HepG2 (cell line): ENCODE results near the gene SPRY1. TPM values are rescaled to one million over a fixed set of nuclear protein-coding genes. Genes with fewer than 3 reads are reported as not detected.

Experiments
- BCL3 ChIP-seq: sonication (generic); formaldehyde crosslinking; IDR thresholded peaks from 2 replicates; pipeline ENCODE4 v1.5.1; 2020; ENCODE audit warnings: mild to moderate bottlenecking, missing genetic modification reagents, moderate library complexity
- CEBPZ ChIP-seq: IDR thresholded peaks from 2 replicates; pipeline ENCODE4 v1.6.1; 2012; ENCODE audit warnings: low read length, improper control_type of control experiment
- ETV5 ChIP-seq: IDR thresholded peaks from 2 replicates; pipeline ENCODE4 v1.6.1; 2018; ENCODE audit warnings: missing biosample characterization, missing genetic modification reagents, inconsistent platforms, borderline replicate concordance
- IRF9 ChIP-seq: sonication (generic); formaldehyde crosslinking; IDR thresholded peaks from 2 replicates; pipeline ENCODE4 v1.8.0; 2022; ENCODE audit warnings: missing genetic modification reagents, mild to moderate bottlenecking, borderline replicate concordance
- KDM5A ChIP-seq: fragments of 200-600 bp; sonication (generic); IDR thresholded peaks from 2 replicates; pipeline ENCODE4 v1.7.0; 2018; ENCODE audit warnings: antibody characterized with exemption, mild to moderate bottlenecking, low read length, borderline replicate concordance
- PHF8 ChIP-seq: sonication (generic); formaldehyde crosslinking; IDR thresholded peaks from 2 replicates; pipeline ENCODE4 v1.5.0; 2020; ENCODE audit warnings: missing genetic modification reagents
- POLR2A ChIP-seq, 2 experiments: IDR thresholded peaks; 2 replicates each; pipeline ENCODE4 v1.6.1; 2011; ENCODE audit warnings: low read depth in 2 of 2, low read length in 2 of 2, mild to moderate bottlenecking in 1 of 2, moderate library complexity in 1 of 2; ENCODE audit not compliant: insufficient read depth in 1 of 2
- POLR2AphosphoS5 ChIP-seq: IDR thresholded peaks from 2 replicates; pipeline ENCODE4 v1.6.1; 2012; ENCODE audit warnings: low read depth, low read length
- UBTF ChIP-seq: sonication (generic); formaldehyde crosslinking; IDR thresholded peaks from 2 replicates; pipeline ENCODE4 v1.4.0; 2020; ENCODE audit warnings: mild to moderate bottlenecking, missing genetic modification reagents
- ZNF224 ChIP-seq: sonication (generic); formaldehyde crosslinking; IDR thresholded peaks from 2 replicates; pipeline ENCODE4 v1.5.0; 2020; ENCODE audit warnings: mild to moderate bottlenecking, missing genetic modification reagents
- ZNF468 ChIP-seq: sonication (generic); formaldehyde crosslinking; IDR thresholded peaks from 2 replicates; pipeline ENCODE4 v1.8.0; 2022; ENCODE audit warnings: mild to moderate bottlenecking, moderate library complexity, missing genetic modification reagents
- ZNF547 ChIP-seq: sonication (generic); formaldehyde crosslinking; IDR thresholded peaks from 2 replicates; pipeline ENCODE4 v1.5.1; 2020; ENCODE audit warnings: mild to moderate bottlenecking, missing genetic modification reagents
- ZNF556 ChIP-seq: sonication (generic); formaldehyde crosslinking; IDR thresholded peaks from 2 replicates; pipeline ENCODE4 v1.4.0; 2020; ENCODE audit warnings: mild to moderate bottlenecking, missing genetic modification reagents, borderline replicate concordance
- polyA plus RNA-seq, 8 experiments: library from polyadenylated mRNA; depleted of rRNA in 3 of 8; stranded (reverse) in 7 of 8; unstranded in 1 of 8; fragments of >200 nt; fragmentation: Illumina TruSeq in 4 of 8; extraction: Trizol in 4 of 8; gene quantifications; 2 replicates each; pipeline versions ENCODE4 v1.2.1 to v1.2.3, GENCODE V29; 2011 to 2016; ENCODE audit warnings: low read depth in 4 of 8, missing spikeins in 1 of 8, mixed read lengths in 1 of 8; ENCODE audit not compliant: insufficient read depth in 1 of 8
- total RNA-seq, 5 experiments: library from RNA; depleted of rRNA; stranded (reverse); fragments of >200 nt; fragmentation: Illumina TruSeq; extraction: Trizol; gene quantifications; 2 replicates each; pipeline ENCODE4 v1.2.3, GENCODE V29; 2016; ENCODE audit warnings: low read depth in 1 of 5
- TF ChIP-seq, protein P1 (sequence below): IDR thresholded peaks from 2 replicates; pipeline ENCODE4 v1.6.1; 2012; ENCODE audit warnings: low read depth, low read length, improper control_type of control experiment
- TF ChIP-seq, protein P2 (sequence below): sonication (generic); formaldehyde crosslinking; IDR thresholded peaks from 2 replicates; pipeline ENCODE4 v1.4.0; 2020; ENCODE audit warnings: low read depth, missing genetic modification reagents

SPRY1 gene
- total and polyA plus RNA-seq, 2 of the 13 experiments (the other 11 are each of a cell fraction or from before 2014, with no cell fraction given): 24.7 to 33.4 TPM

DNA sequence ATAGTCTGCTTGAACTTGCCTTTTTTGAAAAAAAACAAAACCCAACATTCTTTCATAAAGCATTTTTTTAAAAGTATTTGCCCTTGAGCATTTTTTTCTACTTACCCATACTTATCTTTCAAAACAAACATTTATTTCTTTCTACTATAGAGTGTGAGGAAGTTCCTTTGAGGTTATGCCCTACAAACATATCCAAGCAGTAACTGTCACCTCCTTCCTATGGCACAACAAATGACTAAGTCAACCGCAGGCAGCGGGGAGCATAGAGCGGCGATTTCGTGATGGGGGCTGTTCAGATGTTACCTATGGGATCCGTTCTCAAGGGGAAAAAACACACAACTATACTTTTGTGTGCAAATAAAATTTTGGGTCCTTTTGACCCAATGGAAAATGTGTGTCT lies 19.4 kb downstream of the SPRY1 start (continued):
- TF ChIP-seq UBTF (CRISPR knock-in tag) (no peak), POLR2A (IDR thresholded peaks at IDR 0.05; ENCODE audit: insufficient read depth in 1 of 2, low read depth in 2 of 2, low read length in 2 of 2) (no peak), IRF9 (CRISPR knock-in tag) (no peak), ETV5 (CRISPR knock-in tag) (peak; percentile 90), KDM5A (no peak), PHF8 (CRISPR knock-in tag) (no peak), ZNF547 (CRISPR knock-in tag) (no peak), ZNF224 (no peak), POLR2AphosphoS5 (no peak), ZNF468 (CRISPR knock-in tag) (no peak), CEBPZ (no peak), BCL3 (no peak), ZNF556 (no peak)
- TF ChIP-seq, protein P1, sequence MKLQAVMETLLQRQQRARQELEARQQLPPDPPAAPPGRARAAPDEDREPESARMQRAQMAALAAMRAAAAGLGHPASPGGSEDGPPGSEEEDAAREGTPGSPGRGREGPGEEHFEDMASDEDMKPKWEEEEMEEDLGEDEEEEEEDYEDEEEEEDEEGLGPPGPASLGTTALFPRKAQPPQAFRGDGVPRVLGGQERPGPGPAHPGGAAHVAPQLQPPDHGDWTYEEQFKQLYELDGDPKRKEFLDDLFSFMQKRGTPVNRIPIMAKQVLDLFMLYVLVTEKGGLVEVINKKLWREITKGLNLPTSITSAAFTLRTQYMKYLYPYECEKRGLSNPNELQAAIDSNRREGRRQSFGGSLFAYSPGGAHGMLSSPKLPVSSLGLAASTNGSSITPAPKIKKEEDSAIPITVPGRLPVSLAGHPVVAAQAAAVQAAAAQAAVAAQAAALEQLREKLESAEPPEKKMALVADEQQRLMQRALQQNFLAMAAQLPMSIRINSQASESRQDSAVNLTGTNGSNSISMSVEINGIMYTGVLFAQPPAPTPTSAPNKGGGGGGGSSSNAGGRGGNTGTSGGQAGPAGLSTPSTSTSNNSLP: no peak
- TF ChIP-seq, protein P2, sequence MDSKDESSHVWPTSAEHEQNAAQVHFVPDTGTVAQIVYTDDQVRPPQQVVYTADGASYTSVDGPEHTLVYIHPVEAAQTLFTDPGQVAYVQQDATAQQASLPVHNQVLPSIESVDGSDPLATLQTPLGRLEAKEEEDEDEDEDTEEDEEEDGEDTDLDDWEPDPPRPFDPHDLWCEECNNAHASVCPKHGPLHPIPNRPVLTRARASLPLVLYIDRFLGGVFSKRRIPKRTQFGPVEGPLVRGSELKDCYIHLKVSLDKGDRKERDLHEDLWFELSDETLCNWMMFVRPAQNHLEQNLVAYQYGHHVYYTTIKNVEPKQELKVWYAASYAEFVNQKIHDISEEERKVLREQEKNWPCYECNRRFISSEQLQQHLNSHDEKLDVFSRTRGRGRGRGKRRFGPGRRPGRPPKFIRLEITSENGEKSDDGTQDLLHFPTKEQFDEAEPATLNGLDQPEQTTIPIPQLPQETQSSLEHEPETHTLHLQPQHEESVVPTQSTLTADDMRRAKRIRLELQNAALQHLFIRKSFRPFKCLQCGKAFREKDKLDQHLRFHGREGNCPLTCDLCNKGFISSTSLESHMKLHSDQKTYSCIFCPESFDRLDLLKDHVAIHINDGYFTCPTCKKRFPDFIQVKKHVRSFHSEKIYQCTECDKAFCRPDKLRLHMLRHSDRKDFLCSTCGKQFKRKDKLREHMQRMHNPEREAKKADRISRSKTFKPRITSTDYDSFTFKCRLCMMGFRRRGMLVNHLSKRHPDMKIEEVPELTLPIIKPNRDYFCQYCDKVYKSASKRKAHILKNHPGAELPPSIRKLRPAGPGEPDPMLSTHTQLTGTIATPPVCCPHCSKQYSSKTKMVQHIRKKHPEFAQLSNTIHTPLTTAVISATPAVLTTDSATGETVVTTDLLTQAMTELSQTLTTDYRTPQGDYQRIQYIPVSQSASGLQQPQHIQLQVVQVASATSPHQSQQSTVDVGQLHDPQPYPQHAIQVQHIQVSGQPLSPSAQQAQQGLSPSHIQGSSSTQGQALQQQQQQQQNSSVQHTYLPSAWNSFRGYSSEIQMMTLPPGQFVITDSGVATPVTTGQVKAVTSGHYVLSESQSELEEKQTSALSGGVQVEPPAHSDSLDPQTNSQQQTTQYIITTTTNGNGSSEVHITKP: no peak
